Ascending aorta (tissue), 2 donors: Measurements from ENCODE around the gene JOSD1. TPM values are rescaled to one million over a fixed set of nuclear protein-coding genes. Genes with fewer than 3 reads are reported as not detected.

Experiments used
- DNase-seq, 2 donors: peaks; one replicate each; pipeline ENCODE4 v3.0.0-alpha.2; 2019; ENCODE audit warnings: low spot score in 2 of 2
- H3K27ac ChIP-seq, 2 donors: fragments of 200-600 bp; sonication (generic); one replicate each; pipeline ENCODE4 v1.5.1; 2016 to 2017; ENCODE audit warnings: mild to moderate bottlenecking in 1 of 2
- H3K27me3 ChIP-seq: fragments of 200-600 bp; sonication (generic); one replicate; pipeline ENCODE4 v1.5.1; 2017
- H3K36me3 ChIP-seq, 2 donors: fragments of 200-600 bp; sonication (generic); one replicate each; pipeline ENCODE4 v1.5.1; 2016
- H3K4me1 ChIP-seq, 2 donors: fragments of 200-600 bp; sonication (generic); one replicate each; pipeline ENCODE4 v1.5.1; 2016 to 2017; ENCODE audit warnings: mild to moderate bottlenecking in 1 of 2
- H3K4me3 ChIP-seq, 2 donors: fragments of 200-600 bp; sonication (generic); one replicate each; pipeline ENCODE4 v1.5.1; 2016 to 2017; ENCODE audit warnings: mild to moderate bottlenecking in 1 of 2
- H3K9me3 ChIP-seq, 2 donors: fragments of 200-600 bp; sonication (generic); one replicate each; pipeline ENCODE4 v1.5.1; 2016
- intact Hi-C: fragments of 100-400 bp; cut with DNase I; formaldehyde crosslinking; loops from one replicate; pipeline ENCODE4 v1.15.1; 2023
- total RNA-seq: library from RNA; depleted of rRNA; stranded (reverse); fragments of >200 nt; gene quantifications from one replicate; pipeline ENCODE4 v1.1.0, GENCODE V29; 2016
- TF ChIP-seq, protein P1 (sequence below), 3 experiments: fragments of 200-600 bp in 2 of 3; fragments of 450-650 bp in 1 of 3; sonication (generic) in 2 of 3; IDR thresholded peaks; one replicate each; pipeline ENCODE4 v1.5.1; 2016 to 2019; ENCODE audit warnings: antibody characterized with exemption in 3 of 3, mild to moderate bottlenecking in 1 of 3, moderate library complexity in 1 of 3

The JOSD1 gene
- total RNA-seq, 1 donor from 2014 or later, result 153 TPM

DNA sequence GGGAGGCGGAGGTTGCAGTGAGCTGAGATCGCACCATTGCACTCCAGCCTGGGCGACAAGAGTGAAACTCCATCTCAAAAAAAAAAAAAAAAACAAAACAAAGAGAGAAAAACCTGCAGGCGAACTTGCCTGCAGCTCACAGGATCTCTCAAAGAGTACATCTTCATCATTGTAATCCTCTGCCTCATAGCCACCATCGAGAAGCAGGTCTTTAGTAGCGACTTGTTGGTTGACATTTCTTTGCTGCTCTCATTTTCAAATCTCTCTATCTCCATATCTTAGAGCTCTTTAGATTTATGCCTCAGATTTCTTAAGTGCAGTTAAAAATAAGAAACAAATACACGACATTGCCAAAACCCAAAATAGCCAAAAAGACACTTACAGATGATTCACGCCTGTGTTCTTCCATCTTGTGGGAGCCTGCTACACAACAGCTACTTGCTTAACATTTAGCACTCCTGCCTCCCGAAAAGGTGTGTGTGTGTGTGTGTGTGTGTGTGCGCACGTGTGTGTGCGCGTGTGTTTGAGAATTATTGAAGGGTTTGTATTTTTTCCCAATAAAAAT, 59.2 kb downstream of the JOSD1 start:
- H3K27ac ChIP-seq, result no peak overlapping the region
- no peaks in the 10 kb centered on the region for H3K4me1 ChIP-seq
- no peaks in the 10 kb centered on the region for H3K27me3 ChIP-seq
- TF ChIP-seq, protein P1, sequence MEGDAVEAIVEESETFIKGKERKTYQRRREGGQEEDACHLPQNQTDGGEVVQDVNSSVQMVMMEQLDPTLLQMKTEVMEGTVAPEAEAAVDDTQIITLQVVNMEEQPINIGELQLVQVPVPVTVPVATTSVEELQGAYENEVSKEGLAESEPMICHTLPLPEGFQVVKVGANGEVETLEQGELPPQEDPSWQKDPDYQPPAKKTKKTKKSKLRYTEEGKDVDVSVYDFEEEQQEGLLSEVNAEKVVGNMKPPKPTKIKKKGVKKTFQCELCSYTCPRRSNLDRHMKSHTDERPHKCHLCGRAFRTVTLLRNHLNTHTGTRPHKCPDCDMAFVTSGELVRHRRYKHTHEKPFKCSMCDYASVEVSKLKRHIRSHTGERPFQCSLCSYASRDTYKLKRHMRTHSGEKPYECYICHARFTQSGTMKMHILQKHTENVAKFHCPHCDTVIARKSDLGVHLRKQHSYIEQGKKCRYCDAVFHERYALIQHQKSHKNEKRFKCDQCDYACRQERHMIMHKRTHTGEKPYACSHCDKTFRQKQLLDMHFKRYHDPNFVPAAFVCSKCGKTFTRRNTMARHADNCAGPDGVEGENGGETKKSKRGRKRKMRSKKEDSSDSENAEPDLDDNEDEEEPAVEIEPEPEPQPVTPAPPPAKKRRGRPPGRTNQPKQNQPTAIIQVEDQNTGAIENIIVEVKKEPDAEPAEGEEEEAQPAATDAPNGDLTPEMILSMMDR (IDR thresholded peaks at IDR 0.05), result no peak
- no peak for DNase-seq
- H3K36me3 ChIP-seq, result no peaks in the 10 kb centered on the region
- no peak overlapping the region for H3K4me3 ChIP-seq
- intact Hi-C loops, result no loop called here
- no peaks in the 10 kb centered on the region for H3K9me3 ChIP-seq

GRCh38 chr22:38638728-38639127, 62.0 kb downstream of the JOSD1 start:
- H3K27ac ChIP-seq, result no peak overlapping the region
- H3K9me3 ChIP-seq, result no peaks in the 10 kb centered on the region
- TF ChIP-seq, protein P1 (IDR thresholded peaks at IDR 0.05), result no peak
- no peaks in the 10 kb centered on the region for H3K36me3 ChIP-seq
- no peak for DNase-seq
- no peaks in the 10 kb centered on the region for H3K27me3 ChIP-seq
- H3K4me3 ChIP-seq, result no peak overlapping the region
- intact Hi-C loops, result no loop called here
- no peaks in the 10 kb centered on the region for H3K4me1 ChIP-seq

DNA sequence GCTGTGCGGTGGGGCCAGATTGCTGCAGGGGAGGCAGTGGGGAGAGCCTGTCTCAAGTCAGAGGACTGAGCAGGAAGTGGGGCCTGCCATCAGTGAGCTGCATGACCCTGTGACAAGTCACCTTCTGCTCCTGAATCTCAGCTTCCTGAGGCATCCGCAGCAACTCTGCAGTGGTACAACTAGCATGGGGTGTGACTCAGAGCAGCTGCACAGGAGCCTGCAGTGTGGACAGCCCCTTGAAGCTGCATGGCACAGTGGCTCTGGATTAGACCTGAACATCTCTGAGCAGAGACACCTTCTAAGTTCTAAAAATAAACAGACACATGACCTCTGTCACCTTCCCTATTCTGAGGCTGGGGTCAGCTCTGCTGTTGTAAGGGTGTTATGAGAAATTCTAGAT, 62.5 kb downstream of the JOSD1 start:
- Histone ChIP-seq H3K4me3 (no peak overlapping the region), H3K27ac (no peak overlapping the region), H3K36me3 (no peaks in the 10 kb centered on the region), H3K4me1 (no peaks in the 10 kb centered on the region), H3K9me3 (no peaks in the 10 kb centered on the region), H3K27me3 (no peaks in the 10 kb centered on the region)
- no peak for DNase-seq
- intact Hi-C loops, result no loop called here
- TF ChIP-seq, protein P1 (IDR thresholded peaks at IDR 0.05), result no peak

Other genes with a start within 250 kb of the JOSD1 start
- gene KCNJ4, start 245.7 kb downstream of the JOSD1 start, total RNA-seq, result not detected
- 11.8 TPM for gene KDELR3, start 232.8 kb downstream of the JOSD1 start, total RNA-seq
- 837 TPM for gene DDX17, start 194.6 kb downstream of the JOSD1 start, total RNA-seq
- not detected for gene DMC1, start 130.8 kb downstream of the JOSD1 start, total RNA-seq
- 0.43 TPM for gene FAM227A, start 44.6 kb downstream of the JOSD1 start, total RNA-seq
- 14.0 TPM for gene CBY1, start 44.3 kb downstream of the JOSD1 start, total RNA-seq
- gene TOMM22, start 19.0 kb downstream of the JOSD1 start, total RNA-seq, result 19.3 TPM
- 89.5 TPM for gene GTPBP1, start 5.0 kb upstream of the JOSD1 start, total RNA-seq
- gene SUN2, start 55.1 kb upstream of the JOSD1 start, total RNA-seq, result 896 TPM
- gene DNAL4, start 93.2 kb upstream of the JOSD1 start, total RNA-seq, result 18.0 TPM
- 46.3 TPM for gene NPTXR, start 143.1 kb upstream of the JOSD1 start, total RNA-seq
- 159 TPM for gene CBX6, start 171.3 kb upstream of the JOSD1 start, total RNA-seq